MCF 10A (cell line): ENCODE data around the gene SEC14L5. TPM values are rescaled to one million over a fixed set of nuclear protein-coding genes. Genes with fewer than 3 reads are reported as not detected.

Experiments
- BruUV-seq: library from RNA; stranded (reverse); fragments of 400-500 nt; replicated peaks from 2 replicates; lab custom pipeline; 2021; lab: Mats Ljungman, UMichigan
- CTCF ChIA-PET: fragments of 300-600 bp; sonication (Branson Sonifier 250); formaldehyde crosslinking; extraction: SDS; loops from one replicate; lab custom pipeline; 2021; ENCODE audit warnings: antibody characterized with exemption, inconsistent platforms; lab: Yijun Ruan, JAX
- POLR2A ChIA-PET: fragments of 300-600, 350-650 bp; sonication (Branson Sonifier 250); formaldehyde crosslinking; extraction: SDS; loops from one replicate; lab custom pipeline; 2020; ENCODE audit warnings: antibody characterized with exemption, inconsistent platforms; lab: Yijun Ruan, JAX
- DNase-seq: peaks from one replicate; pipeline ENCODE4 v3.0.0-alpha.2; 2018; ENCODE audit not compliant: unreplicated experiment
- H3K27ac Mint-ChIP-seq: one replicate; pipeline ENCODE4 v1.8.0; 2022; ENCODE audit warnings: mild to moderate bottlenecking, low read depth, mixed read lengths; ENCODE audit not compliant: unreplicated experiment
- H3K27me3 Mint-ChIP-seq: one replicate; pipeline ENCODE4 v1.8.0; 2022; ENCODE audit warnings: mixed read lengths; ENCODE audit not compliant: insufficient read depth, unreplicated experiment
- H3K36me3 Mint-ChIP-seq: one replicate; pipeline ENCODE4 v1.8.0; 2022; ENCODE audit warnings: mild to moderate bottlenecking, moderate library complexity, mixed read lengths; ENCODE audit not compliant: insufficient read depth, unreplicated experiment
- H3K4me1 Mint-ChIP-seq: one replicate; pipeline ENCODE4 v1.8.0; 2022; ENCODE audit warnings: mixed read lengths; ENCODE audit not compliant: insufficient read depth, unreplicated experiment
- H3K4me3 Mint-ChIP-seq: one replicate; pipeline ENCODE4 v1.8.0; 2022; ENCODE audit warnings: mild to moderate bottlenecking, moderate library complexity, mixed read lengths; ENCODE audit not compliant: unreplicated experiment
- H3K9me3 Mint-ChIP-seq: one replicate; pipeline ENCODE4 v1.8.0; 2022; ENCODE audit warnings: mixed read lengths; ENCODE audit not compliant: unreplicated experiment
- intact Hi-C: fragments of 100-400 bp; cut with micrococcal nuclease; formaldehyde crosslinking; loops from 2 replicates; pipeline ENCODE4 v1.14.1; 2022
- total RNA-seq: library from RNA; stranded (reverse); gene quantifications from 2 replicates; pipeline ENCODE4 v1.2.3, GENCODE V29; 2022
- TF ChIP-seq, protein P1 (sequence below): fragments of 200-600 bp; IDR thresholded peaks from one replicate; pipeline ENCODE4 v1.8.0; 2022; ENCODE audit warnings: antibody characterized with exemption, mild to moderate bottlenecking; ENCODE audit not compliant: unreplicated experiment

The SEC14L5 gene
- total RNA-seq, 1 experiment from 2014 or later, result not detected

DNA sequence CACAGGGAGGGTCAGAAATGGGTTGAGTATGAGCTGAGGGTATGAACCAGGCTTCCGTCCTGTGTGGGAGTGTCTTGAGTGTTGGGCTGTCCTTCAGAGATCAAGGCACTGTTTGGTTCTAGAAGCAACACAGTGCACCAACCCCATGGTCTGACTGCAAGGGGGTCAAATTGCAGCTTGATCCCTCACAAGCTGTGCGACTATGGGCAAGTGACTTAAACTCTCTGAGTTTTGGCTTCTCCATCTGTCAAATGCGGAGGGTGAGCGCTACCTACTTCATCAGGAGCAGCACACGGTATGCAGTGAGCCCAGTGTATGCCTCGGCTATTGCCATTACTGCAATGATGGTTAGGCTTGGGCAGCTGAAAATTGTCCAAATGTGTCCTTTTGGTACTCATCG lies 21.0 kb downstream of the SEC14L5 start:
- intact Hi-C loops, result no loop called here
- Mint-ChIP-seq H3K27ac (no peak overlapping the region), H3K9me3 (no peaks in the 10 kb centered on the region), H3K4me3 (no peak overlapping the region), H3K27me3 (peaks cover 15% of the 10 kb centered on the region), H3K4me1 (no peaks in the 10 kb centered on the region), H3K36me3 (no peaks in the 10 kb centered on the region)
- ChIA-PET POLR2A (no interaction called here), CTCF (interaction anchor here (0.6 kb wide), 2 partner anchors 70 to 433 kb away, joined by 3 read pairs; no protein-coding TSS in a partner anchor)
- DNase-seq, result no peak
- TF ChIP-seq, protein P1, sequence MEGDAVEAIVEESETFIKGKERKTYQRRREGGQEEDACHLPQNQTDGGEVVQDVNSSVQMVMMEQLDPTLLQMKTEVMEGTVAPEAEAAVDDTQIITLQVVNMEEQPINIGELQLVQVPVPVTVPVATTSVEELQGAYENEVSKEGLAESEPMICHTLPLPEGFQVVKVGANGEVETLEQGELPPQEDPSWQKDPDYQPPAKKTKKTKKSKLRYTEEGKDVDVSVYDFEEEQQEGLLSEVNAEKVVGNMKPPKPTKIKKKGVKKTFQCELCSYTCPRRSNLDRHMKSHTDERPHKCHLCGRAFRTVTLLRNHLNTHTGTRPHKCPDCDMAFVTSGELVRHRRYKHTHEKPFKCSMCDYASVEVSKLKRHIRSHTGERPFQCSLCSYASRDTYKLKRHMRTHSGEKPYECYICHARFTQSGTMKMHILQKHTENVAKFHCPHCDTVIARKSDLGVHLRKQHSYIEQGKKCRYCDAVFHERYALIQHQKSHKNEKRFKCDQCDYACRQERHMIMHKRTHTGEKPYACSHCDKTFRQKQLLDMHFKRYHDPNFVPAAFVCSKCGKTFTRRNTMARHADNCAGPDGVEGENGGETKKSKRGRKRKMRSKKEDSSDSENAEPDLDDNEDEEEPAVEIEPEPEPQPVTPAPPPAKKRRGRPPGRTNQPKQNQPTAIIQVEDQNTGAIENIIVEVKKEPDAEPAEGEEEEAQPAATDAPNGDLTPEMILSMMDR, result no peak
- no TSS peak for BruUV-seq

GRCh38 chr16:4979736-4980660 lies 21.9 kb downstream of the SEC14L5 start:
- ChIA-PET POLR2A (no interaction called here), CTCF (interaction anchor here (0.6 kb wide), 1 partner anchor 433 kb away, joined by 3 read pairs; no protein-coding TSS in a partner anchor)
- intact Hi-C loops, result no loop called here
- TF ChIP-seq, protein P1, result no peak
- BruUV-seq, result no TSS peak
- no peaks in the 10 kb centered on the region for H3K36me3 Mint-ChIP-seq
- H3K27ac Mint-ChIP-seq, result no peak overlapping the region
- no peak overlapping the region for H3K4me3 Mint-ChIP-seq
- no peaks in the 10 kb centered on the region for H3K4me1 Mint-ChIP-seq
- no peak for DNase-seq
- no peaks in the 10 kb centered on the region for H3K9me3 Mint-ChIP-seq
- peaks cover 15% of the 10 kb centered on the region for H3K27me3 Mint-ChIP-seq

DNA sequence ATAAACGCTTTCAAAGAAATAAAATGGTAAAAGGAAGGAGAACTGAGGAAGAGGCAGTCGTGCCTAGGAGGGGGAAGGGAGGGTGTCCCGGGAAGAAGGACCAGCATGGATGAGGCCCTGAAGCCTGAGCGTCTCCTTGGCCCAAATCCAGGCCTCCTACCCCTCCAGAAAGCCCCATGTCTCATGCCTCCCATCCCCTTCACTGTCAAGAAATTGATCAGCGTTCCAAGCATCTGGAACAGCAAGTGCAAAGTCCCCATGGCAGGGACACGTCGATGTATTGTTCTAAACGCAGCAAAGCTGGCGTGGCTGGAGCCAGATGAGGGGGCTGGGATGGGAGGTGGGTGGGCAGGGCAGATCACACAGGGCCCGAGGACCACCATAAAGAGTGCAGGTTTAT lies 22.6 kb downstream of the SEC14L5 start:
- no TSS peak for BruUV-seq
- no peaks in the 10 kb centered on the region for H3K9me3 Mint-ChIP-seq
- peaks cover 15% of the 10 kb centered on the region for H3K27me3 Mint-ChIP-seq
- no peak overlapping the region for H3K27ac Mint-ChIP-seq
- H3K4me1 Mint-ChIP-seq, result no peaks in the 10 kb centered on the region
- DNase-seq, result no peak
- H3K4me3 Mint-ChIP-seq, result no peak overlapping the region
- no peaks in the 10 kb centered on the region for H3K36me3 Mint-ChIP-seq
- TF ChIP-seq, protein P1, result no peak
- intact Hi-C loops, result no loop called here
- ChIA-PET CTCF (interaction anchor here (0.5 kb wide), 1 partner anchor 115 kb away, joined by 5 read pairs; no protein-coding TSS in a partner anchor), POLR2A (no interaction called here)

GRCh38 chr16:4981473-4981872 lies 23.3 kb downstream of the SEC14L5 start:
- intact Hi-C loops, result no loop called here
- CTCF ChIA-PET, result interaction anchor here (0.5 kb wide), 1 partner anchor 114 kb away, joined by 5 read pairs; no protein-coding TSS in a partner anchor
- no peaks in the 10 kb centered on the region for H3K4me1 Mint-ChIP-seq
- no peak for DNase-seq
- no TSS peak for BruUV-seq
- no peaks in the 10 kb centered on the region for H3K9me3 Mint-ChIP-seq
- H3K27me3 Mint-ChIP-seq, result peaks cover 15% of the 10 kb centered on the region
- POLR2A ChIA-PET, result no interaction called here
- no peaks in the 10 kb centered on the region for H3K36me3 Mint-ChIP-seq
- H3K27ac Mint-ChIP-seq, result no peak overlapping the region
- no peak overlapping the region for H3K4me3 Mint-ChIP-seq
- TF ChIP-seq, protein P1, result no peak
